HepG2 (cell line): ENCODE measurements around the gene RING1. TPM values are rescaled to one million over a fixed set of nuclear protein-coding genes. Genes with fewer than 3 reads are reported as not detected.
A peak's percentile ranks its signal among the peaks of the same experiment; 100 is the strongest.

Experiments
- CHCHD3 ChIP-seq: sonication (generic); formaldehyde crosslinking; IDR thresholded peaks from 2 replicates; pipeline ENCODE4 v1.8.0; 2022; ENCODE audit warnings: mild to moderate bottlenecking, missing genetic modification reagents, moderate library complexity
- KDM2A ChIP-seq: sonication (generic); formaldehyde crosslinking; IDR thresholded peaks from 2 replicates; pipeline ENCODE4 v1.4.0; 2020; ENCODE audit warnings: low read depth, missing genetic modification reagents, borderline replicate concordance
- NFYB ChIP-seq: sonication (generic); formaldehyde crosslinking; IDR thresholded peaks from 2 replicates; pipeline ENCODE4 v1.4.0; 2020; ENCODE audit warnings: missing genetic modification reagents
- NR2F1 ChIP-seq, 2 experiments: fragments of 450-650 bp in 1 of 2; formaldehyde crosslinking in 1 of 2; IDR thresholded peaks; 2 replicates each; pipeline versions ENCODE4 v1.5.0 to v1.6.1; 2016 to 2020; ENCODE audit warnings: mild to moderate bottlenecking in 1 of 2, missing compliant biosample characterization in 1 of 2, missing genetic modification reagents in 1 of 2, moderate library complexity in 1 of 2
- SNRNP70 ChIP-seq: fragments of 200-400 bp; formaldehyde crosslinking; IDR thresholded peaks from 2 replicates; pipeline ENCODE4 v1.6.1; 2017; ENCODE audit warnings: mild to moderate bottlenecking, low read depth, low read length, moderate library complexity
- ZNF24 ChIP-seq: fragments of 450-650 bp; IDR thresholded peaks from 2 replicates; pipeline ENCODE4 v1.6.1; 2017; ENCODE audit warnings: antibody characterized with exemption, mild to moderate bottlenecking
- ZNF570 ChIP-seq: sonication (generic); formaldehyde crosslinking; IDR thresholded peaks from 2 replicates; pipeline ENCODE4 v1.4.0; 2020; ENCODE audit warnings: mild to moderate bottlenecking, missing genetic modification reagents, borderline replicate concordance
- ZSCAN30 ChIP-seq: sonication (generic); formaldehyde crosslinking; IDR thresholded peaks from 2 replicates; pipeline ENCODE4 v1.5.0; 2020; ENCODE audit warnings: mild to moderate bottlenecking, missing genetic modification reagents
- ZZZ3 ChIP-seq: sonication (generic); formaldehyde crosslinking; IDR thresholded peaks from 2 replicates; pipeline ENCODE4 v1.4.0; 2020; ENCODE audit warnings: missing genetic modification reagents, mild to moderate bottlenecking, borderline replicate concordance
- polyA plus RNA-seq, 8 experiments: library from polyadenylated mRNA; depleted of rRNA in 3 of 8; stranded (reverse) in 7 of 8; unstranded in 1 of 8; fragments of >200 nt; fragmentation: Illumina TruSeq in 4 of 8; extraction: Trizol in 4 of 8; gene quantifications; 2 replicates each; pipeline versions ENCODE4 v1.2.1 to v1.2.3, GENCODE V29; 2011 to 2016; ENCODE audit warnings: low read depth in 4 of 8, missing spikeins in 1 of 8, mixed read lengths in 1 of 8; ENCODE audit not compliant: insufficient read depth in 1 of 8
- total RNA-seq, 5 experiments: library from RNA; depleted of rRNA; stranded (reverse); fragments of >200 nt; fragmentation: Illumina TruSeq; extraction: Trizol; gene quantifications; 2 replicates each; pipeline ENCODE4 v1.2.3, GENCODE V29; 2016; ENCODE audit warnings: low read depth in 1 of 5
- TF ChIP-seq, protein P1 (sequence below): sonication (generic); formaldehyde crosslinking; IDR thresholded peaks from 2 replicates; pipeline ENCODE4 v1.4.0; 2020; ENCODE audit warnings: missing genetic modification reagents
- TF ChIP-seq, protein P2 (sequence below): sonication (generic); formaldehyde crosslinking; IDR thresholded peaks from 2 replicates; pipeline ENCODE4 v1.5.0; 2020; ENCODE audit warnings: missing genetic modification reagents, mild to moderate bottlenecking, borderline replicate concordance
- TF ChIP-seq, protein P3 (sequence below): IDR thresholded peaks from 2 replicates; pipeline ENCODE4 v1.6.1; 2012; ENCODE audit warnings: low read length, improper control_type of control experiment
- TF ChIP-seq, protein P4 (sequence below): sonication (generic); formaldehyde crosslinking; conservative IDR thresholded peaks from 2 replicates; pipeline ENCODE4 v1.5.0; 2020; ENCODE audit warnings: missing genetic modification reagents
- TF ChIP-seq, protein P5 (sequence below): sonication (generic); formaldehyde crosslinking; IDR thresholded peaks from 2 replicates; pipeline ENCODE4 v1.4.0; 2020; ENCODE audit warnings: missing genetic modification reagents; ENCODE audit errors: not compliant biosample characterization
- TF ChIP-seq, protein P6 (sequence below): sonication (generic); formaldehyde crosslinking; IDR thresholded peaks from 2 replicates; pipeline ENCODE4 v1.9.0; 2021; ENCODE audit warnings: missing genetic modification reagents, borderline replicate concordance
- TF ChIP-seq, protein P7 (sequence below): sonication (generic); formaldehyde crosslinking; IDR thresholded peaks from 2 replicates; pipeline ENCODE4 v1.8.0; 2022; ENCODE audit warnings: mild to moderate bottlenecking, missing genetic modification reagents, moderate library complexity

The RING1 gene
- total and polyA plus RNA-seq, 2 of the 13 experiments (the other 11 are each of a cell fraction or from before 2014, with no cell fraction given) = 23.9 to 33.6 TPM

DNA sequence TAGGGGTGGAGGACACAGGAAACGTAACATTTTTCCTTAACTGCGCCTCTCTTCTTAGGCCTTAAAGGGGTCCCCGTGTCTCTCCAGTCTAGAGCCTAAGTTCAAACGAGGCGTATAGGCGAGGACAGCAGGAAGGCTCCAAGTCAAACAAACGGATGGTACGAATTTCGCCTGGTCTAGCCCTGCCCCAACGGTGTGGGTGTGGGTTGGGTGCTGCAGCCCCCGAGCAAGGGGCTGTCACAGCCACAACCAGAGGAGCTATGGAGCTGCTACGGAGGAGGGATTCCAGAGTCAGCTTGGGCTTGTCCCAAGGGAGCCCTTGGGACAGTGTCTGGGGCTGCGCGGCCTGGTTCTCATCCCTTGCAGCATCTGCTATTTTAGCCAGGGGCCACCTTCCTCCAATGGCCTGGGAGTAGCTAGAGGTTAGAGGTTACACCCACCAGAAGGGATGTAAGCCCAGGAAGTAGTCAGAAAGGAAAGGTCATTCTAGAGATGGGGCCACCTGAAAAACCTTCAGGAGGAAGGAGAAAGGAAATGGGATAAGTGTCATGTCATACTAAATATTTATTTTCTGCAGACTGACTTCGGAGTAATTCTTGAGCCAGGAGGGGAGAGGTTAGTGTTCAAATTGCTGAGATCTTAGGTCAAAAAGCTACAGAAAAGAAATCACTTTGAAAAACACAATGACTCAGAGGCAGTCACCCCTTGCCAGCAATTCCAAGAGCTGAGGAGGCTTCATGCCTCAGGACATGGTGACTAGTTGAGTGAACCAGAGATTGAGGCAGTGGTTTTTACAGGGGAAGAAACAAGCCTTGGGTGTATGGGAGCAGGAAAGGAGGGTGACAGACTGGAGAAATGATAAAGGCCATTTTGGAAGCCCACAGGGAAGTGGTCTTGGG lies 41.7 kb downstream of the RING1 start (continued):
- TF ChIP-seq, protein P1, sequence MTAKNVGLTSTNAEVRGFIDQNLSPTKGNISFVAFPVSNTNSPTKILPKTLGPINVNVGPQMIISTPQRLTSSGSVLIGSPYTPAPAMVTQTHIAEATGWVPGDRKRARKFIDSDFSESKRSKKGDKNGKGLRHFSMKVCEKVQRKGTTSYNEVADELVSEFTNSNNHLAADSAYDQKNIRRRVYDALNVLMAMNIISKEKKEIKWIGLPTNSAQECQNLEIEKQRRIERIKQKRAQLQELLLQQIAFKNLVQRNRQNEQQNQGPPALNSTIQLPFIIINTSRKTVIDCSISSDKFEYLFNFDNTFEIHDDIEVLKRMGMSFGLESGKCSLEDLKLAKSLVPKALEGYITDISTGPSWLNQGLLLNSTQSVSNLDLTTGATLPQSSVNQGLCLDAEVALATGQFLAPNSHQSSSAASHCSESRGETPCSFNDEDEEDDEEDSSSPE (CRISPR knock-in tag) = no peak
- TF ChIP-seq, protein P2, sequence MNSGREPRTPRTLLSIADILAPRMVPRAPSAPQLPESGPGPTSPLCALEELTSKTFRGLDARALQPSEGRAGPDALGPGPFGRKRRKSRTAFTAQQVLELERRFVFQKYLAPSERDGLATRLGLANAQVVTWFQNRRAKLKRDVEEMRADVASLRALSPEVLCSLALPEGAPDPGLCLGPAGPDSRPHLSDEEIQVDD (CRISPR knock-in tag) = no peak
- TF ChIP-seq, protein P3, sequence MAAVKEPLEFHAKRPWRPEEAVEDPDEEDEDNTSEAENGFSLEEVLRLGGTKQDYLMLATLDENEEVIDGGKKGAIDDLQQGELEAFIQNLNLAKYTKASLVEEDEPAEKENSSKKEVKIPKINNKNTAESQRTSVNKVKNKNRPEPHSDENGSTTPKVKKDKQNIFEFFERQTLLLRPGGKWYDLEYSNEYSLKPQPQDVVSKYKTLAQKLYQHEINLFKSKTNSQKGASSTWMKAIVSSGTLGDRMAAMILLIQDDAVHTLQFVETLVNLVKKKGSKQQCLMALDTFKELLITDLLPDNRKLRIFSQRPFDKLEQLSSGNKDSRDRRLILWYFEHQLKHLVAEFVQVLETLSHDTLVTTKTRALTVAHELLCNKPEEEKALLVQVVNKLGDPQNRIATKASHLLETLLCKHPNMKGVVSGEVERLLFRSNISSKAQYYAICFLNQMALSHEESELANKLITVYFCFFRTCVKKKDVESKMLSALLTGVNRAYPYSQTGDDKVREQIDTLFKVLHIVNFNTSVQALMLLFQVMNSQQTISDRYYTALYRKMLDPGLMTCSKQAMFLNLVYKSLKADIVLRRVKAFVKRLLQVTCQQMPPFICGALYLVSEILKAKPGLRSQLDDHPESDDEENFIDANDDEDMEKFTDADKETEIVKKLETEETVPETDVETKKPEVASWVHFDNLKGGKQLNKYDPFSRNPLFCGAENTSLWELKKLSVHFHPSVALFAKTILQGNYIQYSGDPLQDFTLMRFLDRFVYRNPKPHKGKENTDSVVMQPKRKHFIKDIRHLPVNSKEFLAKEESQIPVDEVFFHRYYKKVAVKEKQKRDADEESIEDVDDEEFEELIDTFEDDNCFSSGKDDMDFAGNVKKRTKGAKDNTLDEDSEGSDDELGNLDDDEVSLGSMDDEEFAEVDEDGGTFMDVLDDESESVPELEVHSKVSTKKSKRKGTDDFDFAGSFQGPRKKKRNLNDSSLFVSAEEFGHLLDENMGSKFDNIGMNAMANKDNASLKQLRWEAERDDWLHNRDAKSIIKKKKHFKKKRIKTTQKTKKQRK = no peak
- TF ChIP-seq ZZZ3 (CRISPR knock-in tag) = 0 out of 2 replicates have a peak, but pooled peaks have one; percentile 0
- TF ChIP-seq CHCHD3 (CRISPR knock-in tag) = no peak
- TF ChIP-seq, protein P4, sequence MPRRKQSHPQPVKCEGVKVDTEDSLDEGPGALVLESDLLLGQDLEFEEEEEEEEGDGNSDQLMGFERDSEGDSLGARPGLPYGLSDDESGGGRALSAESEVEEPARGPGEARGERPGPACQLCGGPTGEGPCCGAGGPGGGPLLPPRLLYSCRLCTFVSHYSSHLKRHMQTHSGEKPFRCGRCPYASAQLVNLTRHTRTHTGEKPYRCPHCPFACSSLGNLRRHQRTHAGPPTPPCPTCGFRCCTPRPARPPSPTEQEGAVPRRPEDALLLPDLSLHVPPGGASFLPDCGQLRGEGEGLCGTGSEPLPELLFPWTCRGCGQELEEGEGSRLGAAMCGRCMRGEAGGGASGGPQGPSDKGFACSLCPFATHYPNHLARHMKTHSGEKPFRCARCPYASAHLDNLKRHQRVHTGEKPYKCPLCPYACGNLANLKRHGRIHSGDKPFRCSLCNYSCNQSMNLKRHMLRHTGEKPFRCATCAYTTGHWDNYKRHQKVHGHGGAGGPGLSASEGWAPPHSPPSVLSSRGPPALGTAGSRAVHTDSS (CRISPR knock-in tag) = no peak
- TF ChIP-seq NR2F1 (CRISPR knock-in tag; IDR thresholded peaks at IDR 0.05) = no peak
- TF ChIP-seq, protein P5, sequence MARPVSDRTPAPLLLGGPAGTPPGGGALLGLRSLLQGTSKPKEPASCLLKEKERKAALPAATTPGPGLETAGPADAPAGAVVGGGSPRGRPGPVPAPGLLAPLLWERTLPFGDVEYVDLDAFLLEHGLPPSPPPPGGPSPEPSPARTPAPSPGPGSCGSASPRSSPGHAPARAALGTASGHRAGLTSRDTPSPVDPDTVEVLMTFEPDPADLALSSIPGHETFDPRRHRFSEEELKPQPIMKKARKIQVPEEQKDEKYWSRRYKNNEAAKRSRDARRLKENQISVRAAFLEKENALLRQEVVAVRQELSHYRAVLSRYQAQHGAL (CRISPR knock-in tag) = no peak
- TF ChIP-seq, protein P6, sequence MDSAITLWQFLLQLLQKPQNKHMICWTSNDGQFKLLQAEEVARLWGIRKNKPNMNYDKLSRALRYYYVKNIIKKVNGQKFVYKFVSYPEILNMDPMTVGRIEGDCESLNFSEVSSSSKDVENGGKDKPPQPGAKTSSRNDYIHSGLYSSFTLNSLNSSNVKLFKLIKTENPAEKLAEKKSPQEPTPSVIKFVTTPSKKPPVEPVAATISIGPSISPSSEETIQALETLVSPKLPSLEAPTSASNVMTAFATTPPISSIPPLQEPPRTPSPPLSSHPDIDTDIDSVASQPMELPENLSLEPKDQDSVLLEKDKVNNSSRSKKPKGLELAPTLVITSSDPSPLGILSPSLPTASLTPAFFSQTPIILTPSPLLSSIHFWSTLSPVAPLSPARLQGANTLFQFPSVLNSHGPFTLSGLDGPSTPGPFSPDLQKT (CRISPR knock-in tag) = no peak
- TF ChIP-seq NFYB (CRISPR knock-in tag) = no peak
- no peak for TF ChIP-seq SNRNP70
- TF ChIP-seq, protein P7, sequence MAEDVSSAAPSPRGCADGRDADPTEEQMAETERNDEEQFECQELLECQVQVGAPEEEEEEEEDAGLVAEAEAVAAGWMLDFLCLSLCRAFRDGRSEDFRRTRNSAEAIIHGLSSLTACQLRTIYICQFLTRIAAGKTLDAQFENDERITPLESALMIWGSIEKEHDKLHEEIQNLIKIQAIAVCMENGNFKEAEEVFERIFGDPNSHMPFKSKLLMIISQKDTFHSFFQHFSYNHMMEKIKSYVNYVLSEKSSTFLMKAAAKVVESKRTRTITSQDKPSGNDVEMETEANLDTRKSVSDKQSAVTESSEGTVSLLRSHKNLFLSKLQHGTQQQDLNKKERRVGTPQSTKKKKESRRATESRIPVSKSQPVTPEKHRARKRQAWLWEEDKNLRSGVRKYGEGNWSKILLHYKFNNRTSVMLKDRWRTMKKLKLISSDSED (CRISPR knock-in tag) = no peak
- TF ChIP-seq ZSCAN30 (CRISPR knock-in tag) = no peak
- TF ChIP-seq KDM2A (CRISPR knock-in tag) = no peak
- TF ChIP-seq ZNF24 = no peak
- TF ChIP-seq ZNF570 = no peak
